ENCODE data around the gene CLEC18A. TPM values are rescaled to one million over a fixed set of nuclear protein-coding genes. Genes with fewer than 3 reads are reported as not detected.

The CLEC18A gene
- total and polyA plus RNA-seq, 2 of the 4 experiments (the other 2 are of a cell fraction): under 0.01 TPM; not detected in 1

DNA sequence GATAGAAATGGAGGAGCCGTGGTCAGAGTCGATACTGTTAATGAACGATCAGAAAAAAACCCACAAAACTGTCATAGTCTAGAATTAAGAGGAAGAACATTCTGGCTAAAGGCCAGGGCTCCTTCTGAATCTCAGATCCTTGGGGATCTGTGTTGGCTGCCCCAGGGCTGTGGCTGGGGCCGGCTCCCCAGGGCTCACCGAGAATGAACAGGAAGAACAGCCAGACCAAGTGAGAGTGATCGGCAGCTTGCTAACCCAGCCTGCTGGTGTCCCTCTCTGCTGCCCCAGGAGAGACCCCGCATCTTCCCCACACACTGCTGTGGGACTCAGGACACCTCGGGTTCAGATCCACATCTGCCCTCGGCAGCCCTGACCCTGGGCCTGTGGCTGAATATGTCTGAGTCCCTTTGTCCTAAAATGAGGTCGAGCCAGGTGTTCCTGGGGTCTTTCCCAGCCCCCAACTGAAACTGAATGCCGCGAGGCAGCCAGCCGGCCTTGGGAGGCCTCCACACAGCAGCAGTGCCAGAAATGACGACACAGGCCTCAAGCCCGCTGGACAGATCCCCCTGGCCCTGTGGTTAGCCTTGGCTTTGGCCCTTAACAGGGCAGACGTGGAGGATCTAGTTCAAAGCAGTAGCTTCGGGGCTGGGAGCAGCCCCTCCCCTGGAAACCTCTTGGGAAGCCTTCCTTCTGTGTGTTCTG is 23.9 kb upstream of the CLEC18A start:
- intact Hi-C loops (cut with micrococcal nuclease) (no loop called here), dilution Hi-C loops (cut with HindIII; ENCODE audit: low sequenced_read_pairs, unreplicated experiment) (no loop called here)
- peak; percentile 60 for DNase-seq

More for the DNA sequence above, 23.9 kb upstream of the CLEC18A start:
- Histone ChIP-seq H4K8ac (ENCODE audit: low read depth in 2 of 2, low read length in 2 of 2) (0 out of 4 replicates have a peak overlapping the region, but pooled peaks of 1 of the 2 experiments have one; percentile 8), H3K27me3 (ENCODE audit: control insufficient read depth, insufficient read depth, low read length) (no peaks in the 10 kb centered on the region), H3K9me3 (ENCODE audit: control insufficient read depth, insufficient read depth, low read length) (no peaks in the 10 kb centered on the region), H3K9ac (ENCODE audit: low read depth, low read length) (no peak overlapping the region), H3K23ac (ENCODE audit: low read depth, low read length) (no peak overlapping the region), H2AK9ac (replicated peaks; ENCODE audit: low read depth, low read length, poor library complexity) (no peak overlapping the region), H3K79me1 (ENCODE audit: low read depth in 1 of 2, low read length in 2 of 2) (peaks cover 0 to 18% of the 10 kb centered on the region in 2 experiments; a peak in 3 of 4 replicates), H4K91ac (ENCODE audit: insufficient read depth, low read depth, low read length) (no peak overlapping the region), H4K5ac (ENCODE audit: low read depth, low read length) (no peak overlapping the region), H3K14ac (replicated peaks; ENCODE audit: low read depth, low read length) (no peak overlapping the region), H2BK15ac (ENCODE audit: low read depth, low read length) (no peak overlapping the region), H2BK5ac (ENCODE audit: low read depth, low read length, poor library complexity, severe bottlenecking) (no peak overlapping the region), H2AK5ac (ENCODE audit: low read depth, low read length) (no peak overlapping the region), H3K4me2 (ENCODE audit: low read depth, low read length) (no peak overlapping the region), H2AFZ (replicated peaks; ENCODE audit: low read length, poor library complexity) (peak overlapping the region; percentile 8), H3K4ac (ENCODE audit: low read depth, low read length) (no peak overlapping the region), H3K18ac (ENCODE audit: low read depth, low read length) (no peak overlapping the region), H4K20me1 (ENCODE audit: insufficient read depth, low read length) (no peaks in the 10 kb centered on the region), H3K4me1 (ENCODE audit: control insufficient read depth, insufficient read depth, low read length) (peaks cover 11% of the 10 kb centered on the region), H3K9me1 (ENCODE audit: insufficient read depth, low read length) (peaks cover 13% of the 10 kb centered on the region; the same call in 1 of the 2 replicates), H3K56ac (ENCODE audit: extremely low read depth, insufficient read depth, low read length) (no peak overlapping the region), H3K27ac (ENCODE audit: insufficient read depth, low read length) (no peak overlapping the region), H2BK20ac (ENCODE audit: low read depth, low read length) (no peak overlapping the region), H3K36me3 (ENCODE audit: control insufficient read depth, insufficient read depth, low read length) (peaks cover 7% of the 10 kb centered on the region; the same call in 1 of the 2 replicates), H3K4me3 (ENCODE audit: insufficient read depth, low read depth, low read length) (no peak overlapping the region), H2BK120ac (ENCODE audit: low read depth, low read length) (no peak overlapping the region)
- in situ Hi-C loops (cut with MboI; ENCODE audit: low sequenced_read_pairs): no loop called here
- ChIA-PET CTCF (interaction anchor here (0.5 to 0.9 kb wide), 3 partner anchors 16 to 126 kb away, joined by 3 read pairs; no protein-coding TSS in a partner anchor), POLR2A (ENCODE audit: unreplicated experiment) (no interaction called here)
- TF ChIP-seq MAZ (IDR thresholded peaks at IDR 0.05; ENCODE audit: borderline replicate concordance, low read depth, low read length) (no peak), CHD1 (IDR thresholded peaks at IDR 0.05; ENCODE audit: low read depth, low read length) (no peak), NFE2L2 (IDR thresholded peaks at IDR 0.05; ENCODE audit: low read depth, low read length) (no peak), MAFK (IDR thresholded peaks at IDR 0.05; ENCODE audit: low read depth, low read length) (no peak), POLR2A (IDR thresholded peaks at IDR 0.05; ENCODE audit: low read depth, low read length) (no peak), CTCF (conservative IDR thresholded peaks at IDR 0.05; ENCODE audit: low read depth, low read length) (no peak)
- TF ChIP-seq, protein P1, sequence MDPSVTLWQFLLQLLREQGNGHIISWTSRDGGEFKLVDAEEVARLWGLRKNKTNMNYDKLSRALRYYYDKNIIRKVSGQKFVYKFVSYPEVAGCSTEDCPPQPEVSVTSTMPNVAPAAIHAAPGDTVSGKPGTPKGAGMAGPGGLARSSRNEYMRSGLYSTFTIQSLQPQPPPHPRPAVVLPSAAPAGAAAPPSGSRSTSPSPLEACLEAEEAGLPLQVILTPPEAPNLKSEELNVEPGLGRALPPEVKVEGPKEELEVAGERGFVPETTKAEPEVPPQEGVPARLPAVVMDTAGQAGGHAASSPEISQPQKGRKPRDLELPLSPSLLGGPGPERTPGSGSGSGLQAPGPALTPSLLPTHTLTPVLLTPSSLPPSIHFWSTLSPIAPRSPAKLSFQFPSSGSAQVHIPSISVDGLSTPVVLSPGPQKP (IDR thresholded peaks at IDR 0.05; ENCODE audit: borderline replicate concordance, low read depth, low read length): no peak
- TF ChIP-seq, protein P2, sequence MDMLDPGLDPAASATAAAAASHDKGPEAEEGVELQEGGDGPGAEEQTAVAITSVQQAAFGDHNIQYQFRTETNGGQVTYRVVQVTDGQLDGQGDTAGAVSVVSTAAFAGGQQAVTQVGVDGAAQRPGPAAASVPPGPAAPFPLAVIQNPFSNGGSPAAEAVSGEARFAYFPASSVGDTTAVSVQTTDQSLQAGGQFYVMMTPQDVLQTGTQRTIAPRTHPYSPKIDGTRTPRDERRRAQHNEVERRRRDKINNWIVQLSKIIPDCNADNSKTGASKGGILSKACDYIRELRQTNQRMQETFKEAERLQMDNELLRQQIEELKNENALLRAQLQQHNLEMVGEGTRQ (IDR thresholded peaks at IDR 0.05; ENCODE audit: low read depth, low read length): no peak
- 69% methylated on average over 2 of the region's 17 CpGs; no CpG with 5 or more reads in 1 of the 2 experiments for WGBS, 2 experiments (ENCODE audit: extremely low coverage in 2 of 2, insufficient read length in 1 of 2)
- ATAC-seq (ENCODE audit: low read depth): peak; percentile 44; the same call in 1 of the 2 replicates
- no TSS peak for BruUV-seq (replicated peaks)
